Osteocyte (in vitro differentiated cells): Measurements from ENCODE around the gene UPB1. TPM values are rescaled to one million over a fixed set of nuclear protein-coding genes. Genes with fewer than 3 reads are reported as not detected.

Source experiments
- DNase-seq: peaks from one replicate; pipeline ENCODE4 v3.0.0; 2021; ENCODE audit warnings: mixed read lengths; ENCODE audit not compliant: unreplicated experiment; ENCODE audit errors: extremely low spot score
- H3K27ac Mint-ChIP-seq: one replicate; pipeline ENCODE4 v1.8.0; 2021; ENCODE audit warnings: mild to moderate bottlenecking, mixed read lengths; ENCODE audit not compliant: unreplicated experiment
- H3K27me3 Mint-ChIP-seq: one replicate; pipeline ENCODE4 v1.8.0; 2021; ENCODE audit warnings: mixed read lengths; ENCODE audit not compliant: unreplicated experiment
- H3K36me3 Mint-ChIP-seq: one replicate; pipeline ENCODE4 v1.8.0; 2021; ENCODE audit warnings: mixed read lengths; ENCODE audit not compliant: unreplicated experiment
- H3K4me1 Mint-ChIP-seq: one replicate; pipeline ENCODE4 v1.8.0; 2021; ENCODE audit warnings: mixed read lengths; ENCODE audit not compliant: unreplicated experiment
- H3K4me3 Mint-ChIP-seq: one replicate; pipeline ENCODE4 v1.8.0; 2021; ENCODE audit warnings: mild to moderate bottlenecking, moderate library complexity, mixed read lengths; ENCODE audit not compliant: unreplicated experiment
- H3K9me3 Mint-ChIP-seq: one replicate; pipeline ENCODE4 v1.8.0; 2021; ENCODE audit warnings: mixed read lengths; ENCODE audit not compliant: unreplicated experiment
- CTCF ChIP-seq: fragments of 200-600 bp; sonication (generic); IDR thresholded peaks from 2 replicates; pipeline ENCODE4 v1.5.0; 2021; ENCODE audit warnings: antibody characterized with exemption, mild to moderate bottlenecking, moderate library complexity
- total RNA-seq: library from RNA; stranded (reverse); gene quantifications from 2 replicates; pipeline ENCODE4 v1.2.1, GENCODE V29; 2021

The UPB1 gene
- total RNA-seq, 1 donor from 2014 or later, result not detected

GRCh38 chr22:24564376-24565058 lies 69.4 kb downstream of the UPB1 start:
- peaks cover 2% of the 10 kb centered on the region for H3K4me1 Mint-ChIP-seq
- H3K4me3 Mint-ChIP-seq, result no peak overlapping the region
- no peaks in the 10 kb centered on the region for H3K9me3 Mint-ChIP-seq
- H3K27me3 Mint-ChIP-seq, result no peaks in the 10 kb centered on the region
- peaks cover 13% of the 10 kb centered on the region for H3K36me3 Mint-ChIP-seq
- no peak for TF ChIP-seq CTCF
- DNase-seq, result no peak
- peak overlapping the region; percentile 39 for H3K27ac Mint-ChIP-seq

GRCh38 chr22:24565077-24565476 lies 69.9 kb downstream of the UPB1 start:
- H3K27ac Mint-ChIP-seq, result no peak overlapping the region

GRCh38 chr22:24566899-24567511 lies 71.9 kb downstream of the UPB1 start:
- Mint-ChIP-seq H3K36me3 (peaks cover 11% of the 10 kb centered on the region), H3K4me1 (peaks cover 5% of the 10 kb centered on the region), H3K4me3 (no peak overlapping the region), H3K9me3 (no peaks in the 10 kb centered on the region), H3K27ac (peak overlapping the region; percentile 12), H3K27me3 (no peaks in the 10 kb centered on the region)
- DNase-seq, result no peak
- TF ChIP-seq CTCF, result no peak

More at GRCh38 chr22:24565077-24565476, 69.9 kb downstream of the UPB1 start:
- Mint-ChIP-seq H3K9me3 (no peaks in the 10 kb centered on the region), H3K4me1 (peaks cover 2% of the 10 kb centered on the region), H3K36me3 (peaks cover 15% of the 10 kb centered on the region), H3K27me3 (no peaks in the 10 kb centered on the region), H3K4me3 (no peak overlapping the region)
- no peak for DNase-seq
- TF ChIP-seq CTCF, result no peak

GRCh38 chr22:24567668-24568067 lies 72.5 kb downstream of the UPB1 start:
- H3K27ac Mint-ChIP-seq, result no peak overlapping the region
- H3K4me3 Mint-ChIP-seq, result no peak overlapping the region
- H3K27me3 Mint-ChIP-seq, result no peaks in the 10 kb centered on the region
- TF ChIP-seq CTCF, result no peak
- DNase-seq, result no peak
- H3K4me1 Mint-ChIP-seq, result peaks cover 5% of the 10 kb centered on the region
- H3K36me3 Mint-ChIP-seq, result peaks cover 12% of the 10 kb centered on the region
- no peaks in the 10 kb centered on the region for H3K9me3 Mint-ChIP-seq

- Mint-ChIP-seq H3K36me3 (peaks cover 27% of the 10 kb centered on the region), H3K4me3 (no peak overlapping the region), H3K27me3 (no peaks in the 10 kb centered on the region), H3K4me1 (peaks cover 5% of the 10 kb centered on the region), H3K27ac (no peak overlapping the region), H3K9me3 (no peaks in the 10 kb centered on the region)
- no peak for TF ChIP-seq CTCF
- DNase-seq, result no peak
Observed at GRCh38 chr22:24571266-24571665, 76.1 kb downstream of the UPB1 start.
